ENCODE results near the gene VMO1. TPM values are rescaled to one million over a fixed set of nuclear protein-coding genes. Genes with fewer than 3 reads are reported as not detected.

Gene VMO1
- total RNA-seq, 3 donors from 2014 or later = 0.67 to 2.3 (median 2.1) TPM

GRCh38 chr17:4795168-4795567 lies 9.0 kb upstream of the VMO1 start:
- intact Hi-C loops (cut with DNase I, micrococcal nuclease) = no loop called here
- H3K4me3 ChIP-seq = no peak overlapping the region
- DNase-seq (no peak), ATAC-seq (no peak)
- TF ChIP-seq CTCF (IDR thresholded peaks at IDR 0.05) = no peak
- no peaks in the 10 kb centered on the region for H3K36me3 ChIP-seq (ENCODE audit: low read depth)
- peaks cover 9% of the 10 kb centered on the region for H3K4me1 ChIP-seq (ENCODE audit: low read depth)
- no peaks in the 10 kb centered on the region for H3K9me3 ChIP-seq

- TF ChIP-seq CTCF (IDR thresholded peaks at IDR 0.05) = no peak
- intact Hi-C loops (cut with DNase I, micrococcal nuclease) = no loop called here
- no peak for DNase-seq
- peaks cover 30% of the 10 kb centered on the region for H3K4me1 ChIP-seq (ENCODE audit: low read depth)
- no peaks in the 10 kb centered on the region for H3K36me3 ChIP-seq (ENCODE audit: low read depth)
- ATAC-seq = no peak
- no peaks in the 10 kb centered on the region for H3K9me3 ChIP-seq
- no peak overlapping the region for H3K4me3 ChIP-seq
These were observed 4.5 kb upstream of the VMO1 start for GRCh38 chr17:4790705-4791088.

GRCh38 chr17:4789951-4790704 lies 4.0 kb upstream of the VMO1 start:
- H3K9me3 ChIP-seq = no peaks in the 10 kb centered on the region
- no peaks in the 10 kb centered on the region for H3K36me3 ChIP-seq (ENCODE audit: low read depth)
- peak; percentile 93 for TF ChIP-seq CTCF (IDR thresholded peaks at IDR 0.05)
- DNase-seq (peak; percentile 89 to 93 (median 91)), ATAC-seq (peak; percentile 94)
- peak overlapping the region; percentile 29 for H3K4me3 ChIP-seq
- intact Hi-C loops (cut with DNase I, micrococcal nuclease) = loop anchor here (5.0 to 10.0 kb wide), 3 partner anchors 65 to 97 kb away; no protein-coding TSS in a partner anchor
- H3K4me1 ChIP-seq (ENCODE audit: low read depth) = peaks cover 36% of the 10 kb centered on the region

- DNase-seq (no peak), ATAC-seq (no peak)
- intact Hi-C loops (cut with DNase I, micrococcal nuclease) = loop anchor here (5.0 to 10.0 kb wide), 3 partner anchors 65 to 98 kb away; no protein-coding TSS in a partner anchor
- no peaks in the 10 kb centered on the region for H3K36me3 ChIP-seq (ENCODE audit: low read depth)
- peak overlapping the region; percentile 29 for H3K4me3 ChIP-seq
- no peaks in the 10 kb centered on the region for H3K9me3 ChIP-seq
- peaks cover 36% of the 10 kb centered on the region for H3K4me1 ChIP-seq (ENCODE audit: low read depth)
- TF ChIP-seq CTCF (IDR thresholded peaks at IDR 0.05) = no peak
These were observed 3.5 kb upstream of the VMO1 start for GRCh38 chr17:4789701-4789950.

- intact Hi-C loops (cut with DNase I, micrococcal nuclease) = loop anchor here (5.0 to 10.0 kb wide), 3 partner anchors 64 to 98 kb away; no protein-coding TSS in a partner anchor
- peaks cover 36% of the 10 kb centered on the region for H3K4me1 ChIP-seq (ENCODE audit: low read depth)
- no peaks in the 10 kb centered on the region for H3K36me3 ChIP-seq (ENCODE audit: low read depth)
- ATAC-seq (peak; percentile 7), DNase-seq (peak; percentile 19 to 62 (median 51))
- peak within 1 kb of the TSS; percentile 29 for H3K4me3 ChIP-seq
- no peaks in the 10 kb centered on the region for H3K9me3 ChIP-seq
- TF ChIP-seq CTCF (IDR thresholded peaks at IDR 0.05) = no peak
These were observed 2.9 kb upstream of the VMO1 start, which contains the start of gene GLTPD2 for GRCh38 chr17:4788807-4789700. GLTPD2 (plus strand) TSS chr17:4788964; CDS start chr17:4789012, 48 bp downstream.
